HepG2 (cell line): Measurements from ENCODE around the gene ST6GALNAC2. TPM values are rescaled to one million over a fixed set of nuclear protein-coding genes. Genes with fewer than 3 reads are reported as not detected.
A peak's percentile ranks its signal among the peaks of the same experiment; 100 is the strongest.

Experiments used
- CENPX ChIP-seq: sonication (generic); formaldehyde crosslinking; IDR thresholded peaks from 2 replicates; pipeline ENCODE4 v1.9.0; 2021; ENCODE audit warnings: mild to moderate bottlenecking, missing genetic modification reagents, moderate library complexity
- CHCHD3 ChIP-seq: sonication (generic); formaldehyde crosslinking; IDR thresholded peaks from 2 replicates; pipeline ENCODE4 v1.8.0; 2022; ENCODE audit warnings: mild to moderate bottlenecking, missing genetic modification reagents, moderate library complexity
- ETV6 ChIP-seq: sonication (generic); formaldehyde crosslinking; conservative IDR thresholded peaks from 2 replicates; pipeline ENCODE4 v1.4.0; 2020; ENCODE audit warnings: missing genetic modification reagents
- FOXP1 ChIP-seq, 2 experiments: fragments of 450-650 bp in 1 of 2; IDR thresholded peaks; 2 replicates each; pipeline ENCODE4 v1.6.1; 2017 to 2018; ENCODE audit warnings: antibody characterized with exemption in 1 of 2
- JUN ChIP-seq: sonication (generic); formaldehyde crosslinking; IDR thresholded peaks from 2 replicates; pipeline ENCODE4 v1.4.0; 2020; ENCODE audit warnings: mild to moderate bottlenecking, missing genetic modification reagents
- JUNB ChIP-seq: sonication (generic); formaldehyde crosslinking; IDR thresholded peaks from 2 replicates; pipeline ENCODE4 v1.8.0; 2022; ENCODE audit warnings: missing genetic modification reagents, mild to moderate bottlenecking, borderline replicate concordance
- KDM3A ChIP-seq: IDR thresholded peaks from 2 replicates; pipeline ENCODE4 v1.6.1; 2018; ENCODE audit warnings: low read depth, missing compliant biosample characterization
- NFYB ChIP-seq: sonication (generic); formaldehyde crosslinking; IDR thresholded peaks from 2 replicates; pipeline ENCODE4 v1.4.0; 2020; ENCODE audit warnings: missing genetic modification reagents
- RXRA ChIP-seq: sonication (generic); formaldehyde crosslinking; IDR thresholded peaks from 2 replicates; pipeline ENCODE4 v1.5.1; 2020; ENCODE audit warnings: missing genetic modification reagents
- SIN3B ChIP-seq: fragments of 150-350 bp; IDR thresholded peaks from 2 replicates; pipeline ENCODE4 v1.6.1; 2014; ENCODE audit warnings: low read length
- SRSF1 ChIP-seq: fragments of 200-400 bp; formaldehyde crosslinking; optimal IDR thresholded peaks from 2 replicates; pipeline ENCODE3; 2017; ENCODE audit warnings: mild to moderate bottlenecking, low read depth, low read length, moderate library complexity
- ZBTB7B ChIP-seq: sonication (generic); formaldehyde crosslinking; IDR thresholded peaks from 2 replicates; pipeline ENCODE4 v1.4.0; 2020; ENCODE audit warnings: missing genetic modification reagents
- ZNF264 ChIP-seq: sonication (generic); formaldehyde crosslinking; IDR thresholded peaks from 2 replicates; pipeline ENCODE4 v1.4.0; 2020; ENCODE audit warnings: missing genetic modification reagents
- ZNF891 ChIP-seq: sonication (generic); formaldehyde crosslinking; IDR thresholded peaks from 2 replicates; pipeline ENCODE4 v1.5.0; 2020; ENCODE audit warnings: mild to moderate bottlenecking, missing genetic modification reagents
- polyA plus RNA-seq, 8 experiments: library from polyadenylated mRNA; depleted of rRNA in 3 of 8; stranded (reverse) in 7 of 8; unstranded in 1 of 8; fragments of >200 nt; fragmentation: Illumina TruSeq in 4 of 8; extraction: Trizol in 4 of 8; gene quantifications; 2 replicates each; pipeline versions ENCODE4 v1.2.1 to v1.2.3, GENCODE V29; 2011 to 2016; ENCODE audit warnings: low read depth in 4 of 8, missing spikeins in 1 of 8, mixed read lengths in 1 of 8; ENCODE audit not compliant: insufficient read depth in 1 of 8
- total RNA-seq, 5 experiments: library from RNA; depleted of rRNA; stranded (reverse); fragments of >200 nt; fragmentation: Illumina TruSeq; extraction: Trizol; gene quantifications; 2 replicates each; pipeline ENCODE4 v1.2.3, GENCODE V29; 2016; ENCODE audit warnings: low read depth in 1 of 5
- TF ChIP-seq, protein P1 (sequence below): sonication (generic); formaldehyde crosslinking; IDR thresholded peaks from 2 replicates; pipeline ENCODE4 v1.8.1; 2022; ENCODE audit warnings: low read depth, mild to moderate bottlenecking, missing genetic modification reagents
- TF ChIP-seq, protein P2 (sequence below): sonication (generic); formaldehyde crosslinking; IDR thresholded peaks from 2 replicates; pipeline ENCODE4 v1.4.0; 2020; ENCODE audit warnings: missing genetic modification reagents, borderline replicate concordance
- TF ChIP-seq, protein P3 (sequence below): sonication (generic); formaldehyde crosslinking; IDR thresholded peaks from 2 replicates; pipeline ENCODE4 v1.4.0; 2020; ENCODE audit warnings: mild to moderate bottlenecking, missing genetic modification reagents

The ST6GALNAC2 gene
- total and polyA plus RNA-seq, 2 of the 13 experiments (the other 11 are each of a cell fraction or from before 2014, with no cell fraction given): 0.12 to 0.49 TPM

DNA sequence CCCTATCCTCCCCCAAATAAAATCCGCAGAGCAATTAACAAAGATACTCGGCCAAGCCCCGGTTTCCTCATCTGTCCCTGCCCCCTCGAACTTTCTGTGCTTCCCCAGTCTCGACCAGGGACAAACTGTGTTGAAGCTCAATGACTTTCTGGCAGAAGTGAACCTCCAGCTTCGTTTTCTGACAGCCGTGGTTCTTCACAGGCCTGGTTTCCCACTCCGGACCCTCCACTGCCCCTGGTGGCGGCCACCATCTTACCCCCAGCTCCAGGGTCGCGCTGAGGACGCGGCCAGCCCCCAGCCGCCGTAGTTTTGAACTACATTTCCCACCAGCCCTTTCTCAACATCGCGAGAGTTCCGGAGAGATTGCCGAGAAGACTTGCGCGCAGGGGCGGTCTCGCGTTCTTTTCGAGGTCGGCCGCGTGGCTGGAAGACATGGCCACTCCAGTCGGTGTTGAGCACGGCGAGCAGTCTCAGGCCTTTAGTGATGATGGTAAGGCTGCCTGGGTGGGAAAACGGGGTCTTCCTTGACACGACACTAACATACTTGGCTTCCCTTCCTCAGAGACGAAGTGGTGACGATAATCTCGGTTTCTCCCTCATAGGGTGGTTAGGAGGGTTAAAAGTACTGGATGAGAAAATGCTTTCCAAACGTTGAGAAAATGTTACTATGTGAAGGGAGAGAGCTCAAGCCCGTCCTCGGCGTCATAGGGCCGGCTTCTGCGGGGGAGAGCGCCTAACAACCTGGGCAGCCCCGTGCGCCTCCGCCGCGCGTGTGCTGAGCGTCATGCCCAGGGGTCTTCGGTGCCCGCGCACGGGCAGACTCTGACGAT is 28.1 kb downstream of the ST6GALNAC2 start (continued):
- TF ChIP-seq SRSF1 (peak; percentile 83), ETV6 (CRISPR knock-in tag) (peak; percentile 29), JUNB (CRISPR knock-in tag) (no peak), SIN3B (peak; percentile 77), ZBTB7B (CRISPR knock-in tag) (peak; percentile 98), JUN (CRISPR knock-in tag) (peak; percentile 65), ZNF264 (no peak; the same call in 1 of the 2 replicates), NFYB (CRISPR knock-in tag) (peak; percentile 48), FOXP1 (IDR thresholded peaks at IDR 0.05) (no peak), FOXP1 (CRISPR knock-in tag; IDR thresholded peaks at IDR 0.05) (peak; percentile 8; the same call in 1 of the 2 replicates), KDM3A (peak; percentile 77; the same call in 1 of the 2 replicates), CENPX (CRISPR knock-in tag) (no peak), CHCHD3 (CRISPR knock-in tag) (0 out of 2 replicates have a peak, but pooled peaks have one; percentile 9), ZNF891 (CRISPR knock-in tag) (peak; percentile 88; the same call in 1 of the 2 replicates), RXRA (CRISPR knock-in tag) (peak; percentile 99)
- TF ChIP-seq, protein P1, sequence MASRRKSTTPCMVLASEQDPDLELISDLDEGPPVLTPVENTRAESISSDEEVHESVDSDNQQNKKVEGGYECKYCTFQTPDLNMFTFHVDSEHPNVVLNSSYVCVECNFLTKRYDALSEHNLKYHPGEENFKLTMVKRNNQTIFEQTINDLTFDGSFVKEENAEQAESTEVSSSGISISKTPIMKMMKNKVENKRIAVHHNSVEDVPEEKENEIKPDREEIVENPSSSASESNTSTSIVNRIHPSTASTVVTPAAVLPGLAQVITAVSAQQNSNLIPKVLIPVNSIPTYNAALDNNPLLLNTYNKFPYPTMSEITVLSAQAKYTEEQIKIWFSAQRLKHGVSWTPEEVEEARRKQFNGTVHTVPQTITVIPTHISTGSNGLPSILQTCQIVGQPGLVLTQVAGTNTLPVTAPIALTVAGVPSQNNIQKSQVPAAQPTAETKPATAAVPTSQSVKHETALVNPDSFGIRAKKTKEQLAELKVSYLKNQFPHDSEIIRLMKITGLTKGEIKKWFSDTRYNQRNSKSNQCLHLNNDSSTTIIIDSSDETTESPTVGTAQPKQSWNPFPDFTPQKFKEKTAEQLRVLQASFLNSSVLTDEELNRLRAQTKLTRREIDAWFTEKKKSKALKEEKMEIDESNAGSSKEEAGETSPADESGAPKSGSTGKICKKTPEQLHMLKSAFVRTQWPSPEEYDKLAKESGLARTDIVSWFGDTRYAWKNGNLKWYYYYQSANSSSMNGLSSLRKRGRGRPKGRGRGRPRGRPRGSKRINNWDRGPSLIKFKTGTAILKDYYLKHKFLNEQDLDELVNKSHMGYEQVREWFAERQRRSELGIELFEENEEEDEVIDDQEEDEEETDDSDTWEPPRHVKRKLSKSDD (CRISPR knock-in tag): peak; percentile 78; the same call in 1 of the 2 replicates
- TF ChIP-seq, protein P2, sequence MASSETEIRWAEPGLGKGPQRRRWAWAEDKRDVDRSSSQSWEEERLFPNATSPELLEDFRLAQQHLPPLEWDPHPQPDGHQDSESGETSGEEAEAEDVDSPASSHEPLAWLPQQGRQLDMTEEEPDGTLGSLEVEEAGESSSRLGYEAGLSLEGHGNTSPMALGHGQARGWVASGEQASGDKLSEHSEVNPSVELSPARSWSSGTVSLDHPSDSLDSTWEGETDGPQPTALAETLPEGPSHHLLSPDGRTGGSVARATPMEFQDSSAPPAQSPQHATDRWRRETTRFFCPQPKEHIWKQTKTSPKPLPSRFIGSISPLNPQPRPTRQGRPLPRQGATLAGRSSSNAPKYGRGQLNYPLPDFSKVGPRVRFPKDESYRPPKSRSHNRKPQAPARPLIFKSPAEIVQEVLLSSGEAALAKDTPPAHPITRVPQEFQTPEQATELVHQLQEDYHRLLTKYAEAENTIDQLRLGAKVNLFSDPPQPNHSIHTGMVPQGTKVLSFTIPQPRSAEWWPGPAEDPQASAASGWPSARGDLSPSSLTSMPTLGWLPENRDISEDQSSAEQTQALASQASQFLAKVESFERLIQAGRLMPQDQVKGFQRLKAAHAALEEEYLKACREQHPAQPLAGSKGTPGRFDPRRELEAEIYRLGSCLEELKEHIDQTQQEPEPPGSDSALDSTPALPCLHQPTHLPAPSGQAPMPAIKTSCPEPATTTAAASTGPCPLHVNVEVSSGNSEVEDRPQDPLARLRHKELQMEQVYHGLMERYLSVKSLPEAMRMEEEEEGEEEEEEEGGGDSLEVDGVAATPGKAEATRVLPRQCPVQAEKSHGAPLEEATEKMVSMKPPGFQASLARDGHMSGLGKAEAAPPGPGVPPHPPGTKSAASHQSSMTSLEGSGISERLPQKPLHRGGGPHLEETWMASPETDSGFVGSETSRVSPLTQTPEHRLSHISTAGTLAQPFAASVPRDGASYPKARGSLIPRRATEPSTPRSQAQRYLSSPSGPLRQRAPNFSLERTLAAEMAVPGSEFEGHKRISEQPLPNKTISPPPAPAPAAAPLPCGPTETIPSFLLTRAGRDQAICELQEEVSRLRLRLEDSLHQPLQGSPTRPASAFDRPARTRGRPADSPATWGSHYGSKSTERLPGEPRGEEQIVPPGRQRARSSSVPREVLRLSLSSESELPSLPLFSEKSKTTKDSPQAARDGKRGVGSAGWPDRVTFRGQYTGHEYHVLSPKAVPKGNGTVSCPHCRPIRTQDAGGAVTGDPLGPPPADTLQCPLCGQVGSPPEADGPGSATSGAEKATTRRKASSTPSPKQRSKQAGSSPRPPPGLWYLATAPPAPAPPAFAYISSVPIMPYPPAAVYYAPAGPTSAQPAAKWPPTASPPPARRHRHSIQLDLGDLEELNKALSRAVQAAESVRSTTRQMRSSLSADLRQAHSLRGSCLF (CRISPR knock-in tag): no peak
- TF ChIP-seq, protein P3, sequence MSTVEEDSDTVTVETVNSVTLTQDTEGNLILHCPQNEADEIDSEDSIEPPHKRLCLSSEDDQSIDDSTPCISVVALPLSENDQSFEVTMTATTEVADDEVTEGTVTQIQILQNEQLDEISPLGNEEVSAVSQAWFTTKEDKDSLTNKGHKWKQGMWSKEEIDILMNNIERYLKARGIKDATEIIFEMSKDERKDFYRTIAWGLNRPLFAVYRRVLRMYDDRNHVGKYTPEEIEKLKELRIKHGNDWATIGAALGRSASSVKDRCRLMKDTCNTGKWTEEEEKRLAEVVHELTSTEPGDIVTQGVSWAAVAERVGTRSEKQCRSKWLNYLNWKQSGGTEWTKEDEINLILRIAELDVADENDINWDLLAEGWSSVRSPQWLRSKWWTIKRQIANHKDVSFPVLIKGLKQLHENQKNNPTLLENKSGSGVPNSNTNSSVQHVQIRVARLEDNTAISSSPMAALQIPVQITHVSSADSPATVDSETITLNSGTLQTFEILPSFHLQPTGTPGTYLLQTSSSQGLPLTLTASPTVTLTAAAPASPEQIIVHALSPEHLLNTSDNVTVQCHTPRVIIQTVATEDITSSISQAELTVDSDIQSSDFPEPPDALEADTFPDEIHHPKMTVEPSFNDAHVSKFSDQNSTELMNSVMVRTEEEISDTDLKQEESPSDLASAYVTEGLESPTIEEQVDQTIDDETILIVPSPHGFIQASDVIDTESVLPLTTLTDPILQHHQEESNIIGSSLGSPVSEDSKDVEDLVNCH (CRISPR knock-in tag): 0 out of 2 replicates have a peak, but pooled peaks have one; percentile 87
